ENCODE data around the gene SLC12A9. TPM values are rescaled to one million over a fixed set of nuclear protein-coding genes. Genes with fewer than 3 reads are reported as not detected.

Gene SLC12A9
- total and polyA plus RNA-seq, 2 of the 4 experiments (the other 2 are of a cell fraction), result 4.5 to 16.2 TPM

DNA sequence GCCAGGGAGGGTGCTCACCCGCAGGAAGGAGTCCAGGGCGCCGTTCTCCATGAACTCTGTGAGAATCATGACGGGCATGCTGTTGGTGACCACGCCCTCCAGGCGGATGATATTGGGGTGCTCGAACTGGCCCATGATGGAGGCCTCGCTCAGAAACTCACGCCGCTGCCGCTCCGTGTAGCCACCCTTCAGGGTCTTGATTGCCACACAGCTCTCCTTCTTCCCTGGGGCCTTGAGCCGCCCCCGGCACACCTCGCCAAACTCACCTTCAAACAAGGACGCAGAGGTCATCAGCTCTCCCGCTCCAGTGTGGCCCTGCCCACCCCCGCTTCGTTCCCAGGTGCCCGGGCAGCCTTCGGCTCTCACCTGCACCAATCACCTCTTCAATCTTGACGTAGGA, 39.8 kb upstream of the SLC12A9 start:
- Histone ChIP-seq H3K4me2 (ENCODE audit: low read depth, low read length) (no peak overlapping the region), H3K27me3 (ENCODE audit: control insufficient read depth, insufficient read depth, low read length) (no peaks in the 10 kb centered on the region), H4K5ac (ENCODE audit: low read depth, low read length) (no peak overlapping the region), H4K20me1 (ENCODE audit: insufficient read depth, low read length) (no peaks in the 10 kb centered on the region; the same call in 1 of the 2 replicates), H2BK120ac (ENCODE audit: low read depth, low read length) (no peak overlapping the region), H3K14ac (replicated peaks; ENCODE audit: low read depth, low read length) (no peak overlapping the region), H4K8ac (ENCODE audit: low read depth in 2 of 2, low read length in 2 of 2) (no peak overlapping the region), H3K36me3 (ENCODE audit: control insufficient read depth, insufficient read depth, low read length) (peaks cover 73% of the 10 kb centered on the region), H3K9me1 (ENCODE audit: insufficient read depth, low read length) (0 out of 2 replicates have a peak, but pooled peaks cover 3% of the 10 kb centered on the region), H4K91ac (ENCODE audit: insufficient read depth, low read depth, low read length) (no peak overlapping the region), H3K4ac (ENCODE audit: low read depth, low read length) (no peak overlapping the region), H3K79me1 (ENCODE audit: low read depth in 1 of 2, low read length in 2 of 2) (peaks cover 3 to 23% of the 10 kb centered on the region in 2 experiments; a peak in 3 of 4 replicates), H3K4me3 (ENCODE audit: insufficient read depth, low read depth, low read length) (no peak overlapping the region), H3K4me1 (ENCODE audit: control insufficient read depth, insufficient read depth, low read length) (peaks cover 3% of the 10 kb centered on the region; the same call in 1 of the 2 replicates), H3K9me3 (ENCODE audit: control insufficient read depth, insufficient read depth, low read length) (no peaks in the 10 kb centered on the region), H2AK9ac (replicated peaks; ENCODE audit: low read depth, low read length, poor library complexity) (no peak overlapping the region), H2BK5ac (ENCODE audit: low read depth, low read length, poor library complexity, severe bottlenecking) (no peak overlapping the region), H2BK20ac (ENCODE audit: low read depth, low read length) (no peak overlapping the region), H3K27ac (ENCODE audit: insufficient read depth, low read length) (no peak overlapping the region), H2BK15ac (ENCODE audit: low read depth, low read length) (no peak overlapping the region), H2AFZ (replicated peaks; ENCODE audit: low read length, poor library complexity) (no peak overlapping the region), H3K56ac (ENCODE audit: extremely low read depth, insufficient read depth, low read length) (no peak overlapping the region), H2AK5ac (ENCODE audit: low read depth, low read length) (no peak overlapping the region), H3K23ac (ENCODE audit: low read depth, low read length) (no peak overlapping the region), H3K18ac (ENCODE audit: low read depth, low read length) (no peak overlapping the region), H3K9ac (ENCODE audit: low read depth, low read length) (no peak overlapping the region)
- dilution Hi-C loops (cut with HindIII; ENCODE audit: low sequenced_read_pairs, unreplicated experiment) (no loop called here), in situ Hi-C loops (cut with MboI; ENCODE audit: low sequenced_read_pairs) (no loop called here), intact Hi-C loops (cut with micrococcal nuclease) (no loop called here)
- ATAC-seq (ENCODE audit: low read depth) (no peak), DNase-seq (no peak)
- WGBS, 2 experiments (ENCODE audit: extremely low coverage in 2 of 2, insufficient read length in 1 of 2), result 97% methylated on average over 20 of the region's 22 CpGs; no CpG with 5 or more reads in 1 of the 2 experiments
- no TSS peak for BruUV-seq (replicated peaks)
- POLR2A ChIA-PET (ENCODE audit: unreplicated experiment), result no interaction called here
- CTCF ChIA-PET, result interaction anchor here (1.4 kb wide), 1 partner anchor 13 kb away, joined by 4 read pairs; no protein-coding TSS in a partner anchor
- no peak for TF ChIP-seq MAFK (IDR thresholded peaks at IDR 0.05; ENCODE audit: low read depth, low read length)
- no peak for TF ChIP-seq NFE2L2 (IDR thresholded peaks at IDR 0.05; ENCODE audit: low read depth, low read length)
- TF ChIP-seq CHD1 (IDR thresholded peaks at IDR 0.05; ENCODE audit: low read depth, low read length), result no peak
- no peak for TF ChIP-seq SMC3 (IDR thresholded peaks at IDR 0.05; ENCODE audit: low read depth, low read length)
- TF ChIP-seq FOS (IDR thresholded peaks at IDR 0.05; ENCODE audit: low read depth, low read length), result no peak
- TF ChIP-seq, protein P1, sequence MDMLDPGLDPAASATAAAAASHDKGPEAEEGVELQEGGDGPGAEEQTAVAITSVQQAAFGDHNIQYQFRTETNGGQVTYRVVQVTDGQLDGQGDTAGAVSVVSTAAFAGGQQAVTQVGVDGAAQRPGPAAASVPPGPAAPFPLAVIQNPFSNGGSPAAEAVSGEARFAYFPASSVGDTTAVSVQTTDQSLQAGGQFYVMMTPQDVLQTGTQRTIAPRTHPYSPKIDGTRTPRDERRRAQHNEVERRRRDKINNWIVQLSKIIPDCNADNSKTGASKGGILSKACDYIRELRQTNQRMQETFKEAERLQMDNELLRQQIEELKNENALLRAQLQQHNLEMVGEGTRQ (IDR thresholded peaks at IDR 0.05; ENCODE audit: low read depth, low read length), result no peak
- no peak for TF ChIP-seq CEBPB (IDR thresholded peaks at IDR 0.05; ENCODE audit: low read depth, low read length)
- TF ChIP-seq, protein P2, sequence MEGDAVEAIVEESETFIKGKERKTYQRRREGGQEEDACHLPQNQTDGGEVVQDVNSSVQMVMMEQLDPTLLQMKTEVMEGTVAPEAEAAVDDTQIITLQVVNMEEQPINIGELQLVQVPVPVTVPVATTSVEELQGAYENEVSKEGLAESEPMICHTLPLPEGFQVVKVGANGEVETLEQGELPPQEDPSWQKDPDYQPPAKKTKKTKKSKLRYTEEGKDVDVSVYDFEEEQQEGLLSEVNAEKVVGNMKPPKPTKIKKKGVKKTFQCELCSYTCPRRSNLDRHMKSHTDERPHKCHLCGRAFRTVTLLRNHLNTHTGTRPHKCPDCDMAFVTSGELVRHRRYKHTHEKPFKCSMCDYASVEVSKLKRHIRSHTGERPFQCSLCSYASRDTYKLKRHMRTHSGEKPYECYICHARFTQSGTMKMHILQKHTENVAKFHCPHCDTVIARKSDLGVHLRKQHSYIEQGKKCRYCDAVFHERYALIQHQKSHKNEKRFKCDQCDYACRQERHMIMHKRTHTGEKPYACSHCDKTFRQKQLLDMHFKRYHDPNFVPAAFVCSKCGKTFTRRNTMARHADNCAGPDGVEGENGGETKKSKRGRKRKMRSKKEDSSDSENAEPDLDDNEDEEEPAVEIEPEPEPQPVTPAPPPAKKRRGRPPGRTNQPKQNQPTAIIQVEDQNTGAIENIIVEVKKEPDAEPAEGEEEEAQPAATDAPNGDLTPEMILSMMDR (conservative IDR thresholded peaks at IDR 0.05; ENCODE audit: low read depth, low read length), result no peak
- TF ChIP-seq BHLHE40 (IDR thresholded peaks at IDR 0.05; ENCODE audit: low read depth, low read length), result no peak
- no peak for TF ChIP-seq POLR2A (IDR thresholded peaks at IDR 0.05; ENCODE audit: low read depth, low read length)
- no peak for TF ChIP-seq MAZ (IDR thresholded peaks at IDR 0.05; ENCODE audit: borderline replicate concordance, low read depth, low read length)
- TF ChIP-seq RCOR1 (IDR thresholded peaks at IDR 0.05; ENCODE audit: insufficient replicate concordance, low read length), result no peak
- TF ChIP-seq MXI1 (IDR thresholded peaks at IDR 0.05; ENCODE audit: borderline replicate concordance, low read depth, low read length), result no peak
- TF ChIP-seq, protein P3, sequence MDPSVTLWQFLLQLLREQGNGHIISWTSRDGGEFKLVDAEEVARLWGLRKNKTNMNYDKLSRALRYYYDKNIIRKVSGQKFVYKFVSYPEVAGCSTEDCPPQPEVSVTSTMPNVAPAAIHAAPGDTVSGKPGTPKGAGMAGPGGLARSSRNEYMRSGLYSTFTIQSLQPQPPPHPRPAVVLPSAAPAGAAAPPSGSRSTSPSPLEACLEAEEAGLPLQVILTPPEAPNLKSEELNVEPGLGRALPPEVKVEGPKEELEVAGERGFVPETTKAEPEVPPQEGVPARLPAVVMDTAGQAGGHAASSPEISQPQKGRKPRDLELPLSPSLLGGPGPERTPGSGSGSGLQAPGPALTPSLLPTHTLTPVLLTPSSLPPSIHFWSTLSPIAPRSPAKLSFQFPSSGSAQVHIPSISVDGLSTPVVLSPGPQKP (IDR thresholded peaks at IDR 0.05; ENCODE audit: borderline replicate concordance, low read depth, low read length), result no peak

All from IMR-90 (cell line).